HPDE6-E6E7 (cell line): ENCODE results near the gene IFI27.

Source experiments
- DNase-seq: peaks from one replicate; pipeline ENCODE4 v3.0.0; 2011; ENCODE audit warnings: missing footprints; ENCODE audit errors: extremely low spot score

Gene IFI27

DNA sequence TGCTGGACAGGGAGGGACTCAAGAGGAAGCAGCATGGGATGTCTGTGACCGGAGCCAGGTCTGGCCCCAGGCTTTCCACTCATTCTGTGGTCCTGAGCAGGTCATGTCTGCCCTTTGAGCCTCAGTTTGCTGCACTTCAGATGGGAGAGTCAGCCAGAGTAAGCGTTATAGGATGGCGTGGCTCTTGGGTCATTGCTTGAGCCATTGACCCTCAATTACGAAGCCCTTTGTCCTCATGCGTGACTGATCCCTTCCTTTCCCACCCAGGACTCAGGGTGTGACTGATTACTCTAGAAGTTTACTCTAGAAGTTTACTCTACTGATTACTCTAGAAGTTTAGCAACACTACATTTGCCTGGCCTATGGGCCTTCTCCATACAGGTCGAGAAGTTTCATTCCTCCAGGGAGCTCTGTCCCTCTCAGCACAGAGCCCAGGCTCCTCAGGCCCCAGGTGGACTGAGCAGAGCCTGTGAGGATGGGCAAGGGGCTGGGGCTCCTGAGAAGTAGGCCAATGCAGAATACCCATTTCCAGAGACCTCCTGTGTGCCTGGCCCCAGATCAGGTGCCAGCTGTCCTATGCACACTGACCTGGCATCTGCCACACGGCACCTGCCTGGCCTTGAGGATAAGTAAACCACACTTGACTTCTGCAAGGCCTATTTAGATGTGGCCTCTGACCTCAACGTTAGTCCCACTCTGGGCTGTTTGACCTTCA is 7.6 kb upstream of the IFI27 start:
- DNase-seq: no peak

GRCh38 chr14:94103554-94104150 is 6.9 kb upstream of the IFI27 start:
- DNase-seq: no peak

GRCh38 chr14:94104731-94105130 is 5.8 kb upstream of the IFI27 start:
- no peak for DNase-seq

DNA sequence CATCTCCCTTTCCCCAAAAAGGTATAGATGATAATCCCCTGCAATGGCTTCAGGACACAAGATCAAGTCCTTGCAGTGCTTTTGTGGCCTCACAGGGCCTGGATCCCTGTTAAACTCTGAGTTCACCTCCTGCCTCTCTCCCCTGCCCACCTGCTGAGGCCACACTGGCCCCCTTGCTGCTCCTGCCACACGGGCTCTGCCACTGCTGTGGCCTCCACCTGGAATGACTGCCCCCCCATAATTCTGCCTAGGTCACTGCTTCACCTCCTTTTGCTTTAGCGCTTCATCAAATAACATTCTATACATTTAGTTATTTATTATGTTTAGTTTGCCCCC is 653 bp upstream of the IFI27 start:
- no peak for DNase-seq

- no peak for DNase-seq
Measured at GRCh38 chr14:94111276-94112095, 950 bp downstream of the IFI27 start.

DNA sequence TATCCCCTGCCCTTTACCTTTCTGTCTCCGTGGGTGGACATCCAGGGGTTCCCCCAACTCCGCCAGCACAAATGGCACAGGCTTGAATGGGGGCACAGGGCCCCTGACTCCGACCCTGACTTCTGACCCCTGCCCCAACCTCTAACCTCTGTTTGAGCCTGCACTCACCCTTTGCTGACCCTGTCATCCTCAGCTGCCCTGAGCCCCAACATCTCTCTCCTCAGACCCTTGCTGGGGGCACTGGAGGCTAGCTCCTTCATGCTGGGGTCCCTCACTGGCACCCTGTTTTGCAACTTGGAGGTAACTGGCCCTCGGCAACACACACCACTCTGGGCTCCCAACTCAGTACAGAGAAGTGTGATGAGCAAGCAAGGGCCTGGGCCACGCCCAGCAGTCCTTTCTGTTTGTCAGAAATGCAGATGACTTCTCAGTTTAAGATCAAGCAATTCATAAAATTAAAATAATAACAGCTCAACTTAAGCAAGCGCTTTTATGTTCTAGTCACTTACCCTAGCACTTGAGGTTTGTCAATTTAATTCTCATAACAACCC is 2.1 kb downstream of the IFI27 start:
- no peak for DNase-seq

DNA sequence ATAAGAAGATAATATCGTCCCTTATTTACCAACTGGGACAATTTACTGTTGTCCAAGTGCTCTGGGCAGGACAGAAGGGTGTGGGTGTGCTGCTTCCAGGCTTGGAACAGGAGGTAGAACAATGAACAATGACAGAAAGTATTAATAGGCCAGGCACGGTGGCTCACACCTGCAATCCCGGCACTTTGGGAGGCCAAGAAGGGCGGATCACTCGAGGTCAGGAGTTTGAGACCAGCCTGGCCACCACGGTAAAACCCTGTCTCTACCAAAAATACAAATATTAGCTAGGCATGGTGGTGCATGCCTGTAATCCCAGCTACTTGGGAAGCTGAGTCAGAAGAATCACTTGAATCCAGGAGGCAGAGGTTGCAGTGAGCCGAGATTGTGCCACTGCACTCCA is 2.5 kb downstream of the IFI27 start:
- no peak for DNase-seq

- no peak for DNase-seq
Measured at GRCh38 chr14:94113490-94113889, 3.0 kb downstream of the IFI27 start.

- DNase-seq: no peak
Measured at GRCh38 chr14:94113908-94114588, 3.5 kb downstream of the IFI27 start.

DNA sequence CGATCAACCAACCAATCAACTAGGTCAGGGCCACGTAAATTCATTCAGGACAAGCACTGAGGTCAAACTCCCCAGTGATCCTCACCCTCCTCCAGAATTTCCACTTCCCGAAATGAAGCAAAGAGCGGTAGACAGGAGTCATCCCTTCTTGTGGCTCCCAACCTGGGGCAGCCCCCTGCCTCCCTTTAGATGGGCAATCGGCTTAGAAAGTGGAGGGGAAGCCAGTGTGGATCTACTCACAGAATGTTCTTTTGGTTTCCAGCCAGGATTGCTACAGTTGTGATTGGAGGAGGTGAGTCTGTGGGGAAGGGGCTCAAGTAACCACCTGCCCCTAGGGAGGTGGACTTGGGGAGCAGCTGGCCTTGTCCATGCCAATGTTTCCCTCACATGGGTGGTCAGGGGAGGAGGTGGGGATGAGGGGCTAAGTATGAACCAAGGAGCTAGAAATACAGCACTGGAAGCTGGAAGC is 4.1 kb downstream of the IFI27 start:
- DNase-seq: no peak

GRCh38 chr14:94115058-94115591 is 4.6 kb downstream of the IFI27 start:
- DNase-seq: no peak

- DNase-seq: no peak
Measured at GRCh38 chr14:94115631-94116030, 5.1 kb downstream of the IFI27 start.

DNA sequence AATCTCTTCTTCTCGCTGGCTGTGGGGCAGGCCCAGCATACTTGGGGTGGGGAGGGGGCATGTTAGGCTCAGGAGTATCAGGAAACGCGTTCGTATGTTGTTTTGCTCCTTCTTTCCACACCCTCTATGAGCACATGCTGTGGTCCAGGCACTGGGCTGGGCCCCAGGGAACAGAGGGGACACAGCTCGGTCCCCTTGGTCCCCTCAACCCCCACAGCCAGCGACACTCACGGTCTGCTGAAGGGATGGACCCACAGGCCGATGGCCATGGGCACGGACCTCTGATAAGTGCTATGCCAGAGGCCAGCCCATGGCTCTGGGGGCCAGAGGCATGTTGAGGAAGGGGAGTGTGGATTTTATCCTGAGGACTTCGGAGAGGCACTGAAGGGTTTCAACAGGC is 6.2 kb downstream of the IFI27 start:
- DNase-seq: no peak

DNA sequence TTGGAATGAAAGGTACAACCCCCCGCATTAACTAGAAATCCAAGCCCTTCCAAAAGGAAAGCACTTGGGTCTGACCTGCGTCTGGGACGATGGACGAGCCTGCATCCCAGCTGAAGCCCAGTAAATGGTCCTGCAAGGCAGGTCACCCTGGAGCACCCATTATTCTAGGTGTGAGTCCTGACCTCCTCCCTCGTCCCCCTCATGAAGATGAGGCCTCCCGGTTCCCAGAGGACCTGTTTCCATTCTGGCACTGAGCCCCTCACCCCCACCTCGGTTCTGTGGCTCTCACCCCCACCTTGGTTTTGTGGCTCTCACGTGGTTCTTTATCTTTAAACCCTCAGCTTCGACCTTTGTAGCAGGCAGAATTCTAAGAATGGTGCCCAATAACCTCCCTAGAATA is 7.3 kb downstream of the IFI27 start:
- DNase-seq: no peak

- DNase-seq: no peak
Measured at GRCh38 chr14:94119071-94119470, 8.5 kb downstream of the IFI27 start.

GRCh38 chr14:94120667-94121340 is 10.3 kb downstream of the IFI27 start:
- no peak for DNase-seq

DNA sequence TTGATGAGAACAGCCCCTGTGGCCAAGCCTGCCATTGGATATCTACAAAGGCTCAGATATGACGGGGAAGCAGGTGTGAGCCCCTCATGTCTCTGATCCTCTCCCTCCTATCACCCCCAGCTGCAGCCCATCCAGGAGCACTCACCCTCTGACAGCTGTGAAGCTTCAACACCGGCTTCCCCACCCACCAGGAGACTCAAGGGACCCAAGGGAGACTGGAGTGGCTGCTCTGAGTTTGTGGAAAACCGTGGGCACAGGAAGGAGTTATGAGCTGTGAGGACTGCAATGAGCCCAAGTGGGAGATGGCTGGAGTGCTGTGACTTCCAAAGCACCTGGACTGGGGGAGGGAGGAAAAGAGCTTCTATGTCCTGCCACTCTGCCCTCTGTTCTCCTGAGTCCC is 10.9 kb downstream of the IFI27 start:
- no peak for DNase-seq

- DNase-seq: no peak
Measured at GRCh38 chr14:94122438-94122837, 11.9 kb downstream of the IFI27 start.

GRCh38 chr14:94123296-94123695 is 12.8 kb downstream of the IFI27 start:
- no peak for DNase-seq

- no peak for DNase-seq
Measured at GRCh38 chr14:94123868-94124267, 13.3 kb downstream of the IFI27 start.
